GM21576 (cell line): ENCODE data around the gene SNRK.

ENCODE experiments used
- ATAC-seq: cut with Tn5 transposase; IDR thresholded peaks from one replicate; pipeline ENCODE4 v1.9.1; 2021; ENCODE audit warnings: mild to moderate bottlenecking, moderate library complexity; ENCODE audit not compliant: unreplicated experiment

Gene SNRK

GRCh38 chr3:43266995-43267394 lies 19.3 kb upstream of the SNRK start:
- no peak for ATAC-seq

GRCh38 chr3:43268636-43269035 lies 17.7 kb upstream of the SNRK start:
- ATAC-seq: no peak

GRCh38 chr3:43270078-43270477 lies 16.3 kb upstream of the SNRK start:
- ATAC-seq: no peak

- ATAC-seq: no peak
Measured at GRCh38 chr3:43273416-43273815, 12.9 kb upstream of the SNRK start.

DNA sequence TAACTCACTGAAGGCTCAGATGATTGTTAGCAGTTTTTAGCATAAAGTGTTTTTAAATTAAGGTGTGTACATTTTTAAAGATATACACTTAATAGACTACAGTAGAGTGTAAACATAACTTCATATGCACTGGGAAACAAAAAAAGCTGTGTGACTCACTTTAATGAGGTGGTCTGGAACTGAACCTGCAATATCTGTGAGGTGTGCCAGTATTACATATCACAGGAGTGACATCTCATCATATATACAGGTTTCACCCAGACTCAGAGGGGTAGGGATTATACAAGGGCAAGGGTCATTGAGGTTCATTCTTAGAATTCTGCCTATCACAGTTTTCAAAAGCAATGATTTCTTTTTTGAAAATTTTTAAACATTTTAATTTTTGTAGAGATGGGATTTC lies 7.3 kb upstream of the SNRK start:
- no peak for ATAC-seq

DNA sequence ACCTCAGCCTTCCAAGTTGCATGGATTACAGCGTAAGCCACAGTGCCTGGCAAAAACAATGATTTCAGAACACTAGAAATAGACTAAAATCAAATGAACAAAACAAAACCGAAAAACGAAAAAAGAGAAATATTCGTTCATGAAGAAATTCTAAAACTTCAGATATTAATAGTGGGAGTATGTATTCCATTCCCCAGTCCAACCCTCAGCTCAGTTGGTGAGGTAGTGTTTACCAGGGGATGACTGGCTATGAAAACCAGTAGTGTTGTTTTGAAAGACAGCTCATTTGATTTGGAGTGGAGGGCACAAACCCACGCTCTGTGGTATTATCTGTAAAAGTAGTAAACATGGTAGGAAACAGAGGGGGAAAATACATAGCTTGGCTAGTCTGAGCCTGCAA lies 6.8 kb upstream of the SNRK start:
- no peak for ATAC-seq

DNA sequence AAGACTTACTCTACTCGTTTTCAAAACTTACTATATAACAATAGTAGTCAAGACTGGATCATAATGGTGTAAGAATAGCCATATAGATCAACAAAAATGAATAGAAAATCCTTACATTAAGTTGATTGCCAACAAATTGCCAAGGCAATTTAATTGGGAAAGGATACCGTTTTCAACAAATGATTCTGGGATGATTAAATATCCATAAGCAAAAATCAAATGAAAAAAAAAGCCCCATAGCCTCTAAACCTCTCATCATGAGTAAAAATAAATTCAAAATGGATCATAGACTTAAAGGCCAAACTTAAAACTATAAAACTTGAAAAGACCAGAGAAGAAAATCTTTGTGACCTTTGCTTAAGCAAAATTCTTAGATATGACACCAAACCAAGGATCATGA lies 5.3 kb upstream of the SNRK start:
- no peak for ATAC-seq

- ATAC-seq: no peak
Measured at GRCh38 chr3:43284171-43284570, 2.2 kb upstream of the SNRK start.

- no peak for ATAC-seq
Measured at GRCh38 chr3:43285644-43286043, 696 bp upstream of the SNRK start.

DNA sequence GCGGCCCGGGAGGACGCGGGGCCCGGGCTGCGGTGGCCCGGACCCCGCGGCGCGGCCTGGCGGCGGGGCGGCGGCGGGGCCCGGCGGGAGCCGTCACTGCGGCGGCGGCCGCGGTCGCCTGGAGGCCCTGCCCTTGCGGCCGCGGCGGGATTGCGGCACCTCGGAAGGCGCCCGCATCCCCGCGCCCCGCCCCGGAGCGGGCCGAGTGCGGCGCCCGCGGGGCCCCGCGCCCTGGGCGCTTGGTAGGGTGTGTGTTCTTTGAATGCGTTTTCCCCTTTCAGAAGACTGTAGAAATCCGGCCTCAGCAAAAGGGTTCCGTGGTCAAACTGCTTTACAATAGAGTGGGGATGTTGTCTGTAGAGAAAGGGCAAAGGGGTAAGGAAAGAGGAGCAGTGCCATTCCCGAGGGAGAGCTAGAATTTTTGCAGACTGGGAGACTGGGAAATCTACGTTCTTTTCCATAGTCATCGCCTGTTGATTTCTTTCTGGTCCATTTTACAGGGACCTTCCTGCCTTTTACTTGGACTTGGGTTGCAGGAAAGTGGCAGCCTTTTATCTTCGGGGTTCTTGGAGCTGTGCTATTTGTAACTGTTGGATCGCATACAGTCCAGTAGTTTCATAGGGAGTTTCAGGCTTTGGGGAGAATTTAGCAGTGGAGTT lies 630 bp downstream of the SNRK start:
- ATAC-seq: peak; percentile 25

DNA sequence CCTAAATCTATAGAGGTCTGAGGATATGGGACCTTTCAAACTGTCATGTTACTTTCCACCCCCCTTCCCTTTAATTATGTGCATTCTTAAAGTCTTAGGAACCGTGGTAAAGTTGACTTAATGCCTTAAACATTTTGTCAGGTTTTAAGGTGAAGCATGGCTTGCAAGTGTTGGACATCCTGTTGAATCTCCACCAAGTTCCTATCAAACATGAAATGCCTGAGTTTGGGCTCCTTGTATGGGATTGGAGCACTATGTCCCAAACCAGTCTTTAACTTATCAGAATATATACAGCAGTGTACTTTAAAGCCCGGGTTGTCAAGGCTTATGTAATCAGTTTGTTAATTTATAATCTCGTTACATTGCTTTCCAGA lies 1.1 kb downstream of the SNRK start:
- ATAC-seq: no peak

GRCh38 chr3:43288366-43288765 lies 2.0 kb downstream of the SNRK start:
- peak; percentile 32 for ATAC-seq

DNA sequence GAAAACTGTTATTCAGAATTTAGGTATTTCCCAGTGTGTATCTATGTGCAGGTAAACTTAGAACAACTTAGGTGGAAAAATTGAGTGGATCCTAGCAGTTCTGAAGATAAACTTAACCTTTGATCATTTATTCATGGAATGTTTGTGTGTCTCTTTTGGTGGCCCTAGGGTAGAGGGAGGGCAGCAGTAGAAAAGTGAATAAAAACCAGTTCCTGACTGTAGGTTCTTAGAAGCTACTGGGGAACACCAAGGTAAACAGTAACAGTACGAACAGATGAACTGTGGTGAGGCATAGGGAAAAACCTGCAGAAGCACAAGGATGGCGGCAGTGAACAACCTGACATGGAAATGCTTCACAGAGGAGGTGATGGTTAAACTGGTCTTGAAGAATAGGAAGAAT lies 2.5 kb downstream of the SNRK start:
- ATAC-seq: no peak

GRCh38 chr3:43289401-43289800 lies 3.1 kb downstream of the SNRK start:
- ATAC-seq: no peak

DNA sequence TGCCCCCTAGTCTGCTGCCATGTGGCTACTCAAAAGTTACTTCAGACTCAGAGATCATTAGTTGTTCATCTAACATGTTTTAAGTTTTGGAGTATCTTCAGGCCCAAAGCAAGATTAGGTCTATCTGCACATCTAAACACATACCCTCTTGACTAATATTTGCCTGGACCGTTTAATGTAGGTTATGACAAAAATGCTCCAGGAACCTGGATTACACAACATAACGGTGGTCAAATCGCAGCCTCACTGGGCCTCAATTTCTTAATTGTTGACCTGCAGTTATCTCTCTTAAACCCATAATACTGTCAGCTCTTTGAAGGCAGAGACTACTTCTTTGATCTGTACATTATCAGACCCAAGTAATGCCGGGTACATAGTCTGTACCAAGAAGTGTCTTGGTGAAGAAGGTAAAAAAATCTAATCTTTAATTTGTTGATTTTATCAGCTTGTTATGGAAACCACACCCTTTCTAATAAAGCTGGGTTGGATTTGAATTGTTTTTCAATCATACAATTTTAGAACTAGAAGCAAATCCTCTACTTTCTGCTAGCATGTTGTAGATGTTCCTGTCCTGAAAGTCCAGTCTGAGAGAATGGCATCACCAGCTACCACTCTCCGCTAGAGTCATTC lies 3.6 kb downstream of the SNRK start:
- no peak for ATAC-seq

DNA sequence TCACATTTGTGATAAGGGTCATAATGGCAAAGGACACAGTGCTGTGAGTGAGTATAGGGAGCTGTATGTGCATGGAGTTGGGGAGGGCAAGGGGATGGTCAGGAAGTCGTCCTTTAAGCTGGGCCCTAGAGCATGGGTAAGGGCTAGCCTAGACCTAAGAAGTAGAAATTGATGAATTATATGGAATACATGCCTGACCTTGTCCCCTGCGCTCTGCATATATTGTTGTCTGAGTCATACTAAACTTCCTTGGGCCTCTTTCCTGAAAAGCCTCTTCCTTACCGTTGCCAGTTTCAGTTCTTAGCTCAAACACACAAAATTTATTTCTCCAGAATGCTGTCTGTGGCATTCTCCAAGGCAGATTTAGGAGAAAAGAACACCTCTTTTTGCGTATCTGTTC lies 4.6 kb downstream of the SNRK start:
- ATAC-seq: no peak

- no peak for ATAC-seq
Measured at GRCh38 chr3:43291546-43291945, 5.2 kb downstream of the SNRK start.

DNA sequence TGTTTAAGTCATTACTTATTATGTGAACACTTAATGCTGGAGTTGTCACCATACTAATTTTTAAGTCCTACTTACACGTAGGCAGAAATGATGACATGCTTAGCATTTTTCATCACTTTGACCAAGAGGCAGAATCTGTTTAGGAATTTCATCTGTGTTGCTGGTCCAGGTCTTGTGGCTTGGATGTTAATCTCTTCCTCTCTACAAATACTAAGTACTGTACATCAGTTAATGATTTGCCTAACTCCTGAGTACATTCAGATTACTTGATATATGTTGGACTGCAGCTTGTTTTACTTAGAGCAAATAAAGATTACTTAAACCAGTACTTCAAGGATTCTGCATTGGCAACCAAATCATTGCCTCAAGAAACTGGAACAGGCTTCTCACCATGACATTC lies 8.6 kb downstream of the SNRK start:
- ATAC-seq: no peak

GRCh38 chr3:43296565-43296964 lies 10.2 kb downstream of the SNRK start:
- peak; percentile 96 for ATAC-seq

DNA sequence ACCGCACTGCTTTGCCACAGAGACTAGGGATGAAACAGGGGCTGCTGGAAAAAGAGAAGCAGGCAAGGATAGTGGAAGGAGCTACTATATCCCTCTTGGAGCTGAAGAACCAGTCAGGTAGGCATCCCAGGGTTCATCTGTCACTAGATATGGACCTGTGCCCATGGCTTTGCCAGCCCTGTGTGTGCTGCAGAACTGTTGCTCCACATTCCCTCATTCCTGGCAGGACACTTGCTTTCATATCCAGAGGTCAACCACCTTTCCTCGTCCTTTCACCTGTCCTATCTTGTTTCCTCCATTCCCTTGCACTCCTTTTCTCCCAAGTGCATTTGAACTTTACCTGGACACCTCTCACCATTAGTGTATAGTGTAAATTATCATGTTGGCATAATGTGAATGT lies 12.0 kb downstream of the SNRK start:
- no peak for ATAC-seq

DNA sequence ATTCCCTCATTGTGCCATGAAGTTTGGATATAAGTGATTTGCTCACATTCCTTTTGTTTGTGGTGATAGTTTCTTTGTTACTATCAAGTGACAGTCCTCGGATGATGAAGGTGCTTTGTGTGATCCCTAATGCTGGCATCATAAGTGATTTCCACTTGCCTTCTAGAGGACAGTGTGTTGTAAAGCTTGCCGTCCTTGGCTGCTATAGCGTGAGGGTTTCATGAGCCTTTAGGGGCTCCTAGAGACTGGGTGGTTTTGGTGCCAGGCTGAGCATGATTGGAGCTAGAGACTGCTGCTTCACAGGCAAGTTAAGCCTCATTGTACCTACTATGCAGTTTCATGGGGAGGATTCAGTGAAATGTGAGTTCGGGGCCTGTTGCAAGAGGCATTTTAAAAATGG lies 12.4 kb downstream of the SNRK start:
- no peak for ATAC-seq

DNA sequence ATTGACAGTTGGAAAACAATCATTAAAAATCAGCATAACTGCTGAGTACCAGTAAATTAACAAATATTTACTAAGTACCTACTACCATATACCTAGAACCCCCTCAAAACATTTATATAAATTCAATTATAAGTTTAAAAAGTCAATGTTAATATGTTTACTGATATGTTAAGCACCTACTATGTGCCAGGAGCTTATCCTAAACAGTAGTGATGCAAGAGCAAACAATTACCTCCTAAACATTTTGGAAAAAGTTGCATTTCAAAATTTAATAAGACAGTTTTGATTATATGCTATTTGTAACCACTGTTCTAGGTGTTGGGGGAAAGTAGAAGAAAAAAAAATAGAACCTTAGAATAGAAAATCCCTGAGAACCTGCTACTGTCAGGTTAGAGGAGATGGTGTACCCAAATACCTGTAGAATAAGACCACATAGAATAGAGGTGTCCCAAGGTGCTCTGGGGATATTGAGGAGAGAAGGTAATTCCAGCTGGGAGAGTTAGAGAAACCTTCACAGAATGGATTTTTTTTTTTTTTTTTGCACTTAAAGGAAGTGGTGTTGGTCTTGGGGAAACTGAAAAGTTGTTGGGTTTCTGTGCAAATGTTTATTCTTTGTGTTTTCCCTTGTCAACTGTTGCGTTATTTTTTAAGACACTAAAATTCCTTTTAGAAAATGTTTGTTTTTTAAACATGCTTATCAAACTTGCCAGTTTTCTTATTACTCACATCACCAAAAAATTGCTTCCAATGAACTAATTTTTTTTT lies 16.0 kb downstream of the SNRK start:
- no peak for ATAC-seq
